NCI-H128 (cell line): ENCODE measurements around the gene ZACN.
"Not testable (repeated sequence)": the region's sequence is repeated elsewhere in the genome, so short reads cannot be mapped to it uniquely, and the experiment has no call there.

ENCODE experiments used
- DNase-seq: peaks from one replicate; lab custom pipeline; 2025; ENCODE audit not compliant: unreplicated experiment; lab: John Stamatoyannopoulos, UW

The ZACN gene

GRCh38 chr17:76053246-76054111 lies 25.5 kb upstream of the ZACN start:
- no peak for DNase-seq

- no peak for DNase-seq
Observed at GRCh38 chr17:76054112-76054476, 24.9 kb upstream of the ZACN start.

GRCh38 chr17:76056882-76057281 lies 22.1 kb upstream of the ZACN start:
- no peak for DNase-seq

DNA sequence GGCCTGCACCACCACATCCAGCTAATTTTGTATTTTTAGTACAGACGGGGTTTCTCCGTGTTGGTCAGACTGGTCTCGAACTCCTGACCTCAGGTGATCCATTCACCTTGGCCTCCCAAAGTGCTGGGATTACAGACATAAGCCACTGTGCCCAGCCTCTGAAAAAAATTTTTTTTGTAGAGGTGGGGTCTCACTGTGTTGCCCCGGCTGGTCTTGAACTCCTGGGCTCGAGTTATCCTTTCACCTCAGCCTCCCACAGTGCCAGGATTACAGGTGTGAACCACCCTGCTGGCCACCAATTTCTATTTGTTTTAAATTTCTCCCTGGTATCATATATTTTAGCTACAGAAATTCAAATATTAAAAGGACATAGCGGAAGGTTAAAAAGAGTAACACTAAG lies 20.7 kb upstream of the ZACN start:
- not testable (repeated sequence) for DNase-seq

DNA sequence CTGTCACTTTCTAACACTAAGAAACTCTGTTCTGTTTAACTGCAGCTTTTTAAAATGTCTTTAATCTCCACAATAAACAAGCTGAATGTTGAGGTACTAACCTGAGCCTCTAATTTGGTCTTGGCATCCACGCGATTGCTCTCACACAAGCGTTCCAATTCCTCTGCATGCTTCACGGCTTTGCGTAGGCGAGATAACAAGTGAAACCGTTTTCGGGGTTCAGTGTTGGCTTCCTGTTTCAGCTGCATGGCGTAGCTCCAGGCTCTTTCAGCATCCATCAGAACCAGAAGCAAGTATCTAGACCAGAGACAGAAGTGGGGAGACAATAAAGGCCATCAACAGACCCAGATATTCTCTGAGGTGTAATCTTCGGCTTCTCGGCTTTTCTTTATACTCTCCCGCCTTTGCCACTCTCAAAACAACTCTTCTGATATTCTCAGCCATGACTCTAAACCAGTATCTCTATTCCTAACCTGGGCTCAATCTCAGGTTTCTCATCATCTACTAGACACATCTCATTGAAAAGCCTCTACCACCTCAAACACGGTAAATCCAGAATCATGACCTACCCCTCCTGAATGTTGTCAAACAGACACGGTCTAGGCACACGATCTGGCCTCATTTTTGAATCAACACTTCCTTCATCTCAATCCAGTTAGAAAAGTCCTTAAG lies 15.0 kb upstream of the ZACN start:
- no peak for DNase-seq

DNA sequence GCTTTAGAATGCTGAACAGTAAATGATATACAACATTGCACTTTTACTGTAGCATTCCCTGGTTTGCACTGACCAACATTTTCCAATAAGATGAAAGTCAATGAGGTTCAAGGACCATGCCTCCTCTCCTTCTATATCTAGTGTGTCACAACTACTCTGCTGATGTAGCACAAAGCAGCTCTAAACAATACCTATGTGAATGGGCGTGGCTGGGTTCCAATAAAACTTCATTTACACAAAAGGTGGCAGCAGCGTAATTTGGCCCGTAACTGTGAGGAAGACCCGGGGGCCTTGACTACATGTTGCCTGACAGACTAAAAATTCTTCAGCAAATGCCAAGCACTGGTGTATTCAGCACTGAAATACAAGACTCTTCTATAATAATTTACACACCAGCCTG lies 13.2 kb upstream of the ZACN start:
- no peak for DNase-seq

GRCh38 chr17:76071531-76072147 lies 7.3 kb upstream of the ZACN start:
- no peak for DNase-seq

DNA sequence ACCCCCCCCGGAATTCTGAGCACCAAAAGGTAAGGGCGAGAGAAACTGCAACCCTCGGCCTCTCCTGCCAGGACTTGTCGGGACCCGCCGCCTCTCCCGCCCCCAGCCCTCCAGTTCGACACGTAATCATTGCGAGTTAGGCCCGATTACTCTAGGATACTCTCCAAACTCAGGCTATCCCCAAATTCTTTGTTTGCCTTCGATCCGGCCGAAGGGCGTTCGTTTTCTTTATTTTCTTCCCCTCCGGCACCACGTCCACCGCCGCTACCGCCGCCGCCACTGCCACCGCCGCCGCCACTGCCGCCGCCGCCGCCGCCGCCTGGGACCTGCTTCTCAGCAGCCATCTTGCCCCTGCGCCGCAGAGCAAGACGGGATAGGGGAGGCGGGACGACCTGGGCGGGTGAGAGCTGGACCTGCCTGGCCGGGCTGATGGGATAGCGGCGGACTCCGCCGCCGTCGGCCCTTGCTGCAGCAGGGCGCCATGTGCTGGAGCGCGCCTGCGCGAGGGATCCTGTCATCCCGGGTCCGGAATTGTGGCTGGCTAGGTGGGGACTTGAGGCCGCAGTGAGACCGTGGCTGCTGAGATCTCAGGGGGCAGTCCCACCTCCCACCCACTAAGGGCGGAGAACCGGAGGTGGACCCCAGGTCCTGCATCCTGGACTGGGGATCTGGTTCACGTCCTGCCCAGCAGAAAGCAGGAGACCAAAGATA lies 6.7 kb upstream of the ZACN start, which contains the start of gene SRP68:
TSS of gene SRP68 (minus strand) at position 370 of the 711 bp plus-strand sequence. CDS start at position 344, 26 bp downstream.
- DNase-seq, result peak; percentile 55

DNA sequence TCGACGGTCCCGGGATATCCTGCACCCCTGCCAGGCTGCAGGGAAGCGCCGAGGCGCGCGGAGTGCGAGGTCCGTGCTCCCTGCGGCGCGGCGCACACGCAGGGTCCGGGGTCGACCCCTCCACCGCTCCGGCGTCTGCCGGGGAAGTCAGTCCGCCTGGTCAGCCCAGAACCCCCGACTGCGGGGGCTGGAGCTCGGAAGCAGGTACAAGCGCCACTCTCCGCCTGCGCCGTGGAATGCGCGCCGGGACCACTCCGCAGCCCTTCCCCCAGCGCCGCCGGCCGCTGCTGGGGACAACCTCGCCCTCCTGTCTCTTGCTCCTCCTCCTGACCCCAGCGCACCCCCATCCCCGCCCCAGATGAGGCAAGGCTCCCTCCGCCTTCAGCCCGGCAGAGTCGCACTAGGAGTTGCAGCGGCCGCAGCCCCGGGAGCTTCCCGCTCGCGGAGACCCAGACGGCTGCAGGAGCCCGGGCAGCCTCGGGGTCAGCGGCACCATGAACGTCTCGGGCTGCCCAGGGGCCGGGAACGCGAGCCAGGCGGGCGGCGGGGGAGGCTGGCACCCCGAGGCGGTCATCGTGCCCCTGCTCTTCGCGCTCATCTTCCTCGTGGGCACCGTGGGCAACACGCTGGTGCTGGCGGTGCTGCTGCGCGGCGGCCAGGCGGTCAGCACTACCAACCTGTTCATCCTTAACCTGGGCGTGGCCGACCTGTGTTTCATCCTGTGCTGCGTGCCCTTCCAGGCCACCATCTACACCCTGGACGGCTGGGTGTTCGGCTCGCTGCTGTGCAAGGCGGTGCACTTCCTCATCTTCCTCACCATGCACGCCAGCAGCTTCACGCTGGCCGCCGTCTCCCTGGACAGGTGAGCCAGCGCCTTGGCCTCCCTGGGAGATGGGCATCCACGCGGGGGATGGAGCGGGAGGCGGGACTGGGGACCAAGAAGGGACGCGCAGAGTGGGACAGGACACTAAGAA lies 4.3 kb upstream of the ZACN start, which contains the start of gene GALR2:
TSS of gene GALR2 (plus strand) at position 392 of the 974 bp plus-strand sequence. CDS start at position 495, 103 bp downstream.
- no peak for DNase-seq

DNA sequence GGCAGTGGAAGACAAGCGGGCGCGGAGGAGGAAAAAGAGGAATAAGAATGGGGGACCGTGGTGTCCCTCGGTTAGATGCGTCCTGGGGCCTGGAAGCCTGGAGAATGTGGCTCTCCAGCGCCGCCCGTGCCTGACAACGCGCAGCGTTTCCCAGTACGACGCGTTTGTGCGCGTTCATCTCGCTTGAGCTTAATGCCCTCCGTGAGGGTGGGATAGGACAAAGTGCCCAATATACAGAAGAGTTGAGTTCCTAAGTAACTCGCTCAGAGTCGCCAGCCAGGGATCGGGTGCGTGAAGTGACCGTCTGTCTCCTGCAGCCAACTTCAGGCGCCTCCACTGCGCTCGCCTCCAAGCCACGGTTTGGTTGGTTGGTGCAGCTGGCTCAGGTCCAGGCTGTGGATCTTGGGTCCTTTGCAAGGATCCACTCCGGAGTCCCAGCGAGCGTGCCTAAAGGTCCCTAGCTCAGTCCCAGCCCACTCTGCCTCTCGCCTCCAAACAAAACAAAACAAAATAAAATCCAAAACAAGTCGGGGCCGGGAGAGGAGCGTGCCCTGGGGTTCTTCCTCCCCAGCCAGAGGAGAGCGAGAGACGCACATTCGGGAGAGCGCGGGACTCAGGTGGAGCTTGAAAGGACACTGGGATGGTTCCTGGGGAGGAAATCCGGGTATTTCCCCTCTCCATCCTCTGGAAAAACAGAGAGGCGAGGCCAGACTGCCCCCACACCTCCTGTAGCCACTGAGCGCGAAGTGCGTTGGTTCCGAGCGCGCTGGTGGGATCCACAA lies 3.4 kb upstream of the ZACN start:
- DNase-seq, result no peak

DNA sequence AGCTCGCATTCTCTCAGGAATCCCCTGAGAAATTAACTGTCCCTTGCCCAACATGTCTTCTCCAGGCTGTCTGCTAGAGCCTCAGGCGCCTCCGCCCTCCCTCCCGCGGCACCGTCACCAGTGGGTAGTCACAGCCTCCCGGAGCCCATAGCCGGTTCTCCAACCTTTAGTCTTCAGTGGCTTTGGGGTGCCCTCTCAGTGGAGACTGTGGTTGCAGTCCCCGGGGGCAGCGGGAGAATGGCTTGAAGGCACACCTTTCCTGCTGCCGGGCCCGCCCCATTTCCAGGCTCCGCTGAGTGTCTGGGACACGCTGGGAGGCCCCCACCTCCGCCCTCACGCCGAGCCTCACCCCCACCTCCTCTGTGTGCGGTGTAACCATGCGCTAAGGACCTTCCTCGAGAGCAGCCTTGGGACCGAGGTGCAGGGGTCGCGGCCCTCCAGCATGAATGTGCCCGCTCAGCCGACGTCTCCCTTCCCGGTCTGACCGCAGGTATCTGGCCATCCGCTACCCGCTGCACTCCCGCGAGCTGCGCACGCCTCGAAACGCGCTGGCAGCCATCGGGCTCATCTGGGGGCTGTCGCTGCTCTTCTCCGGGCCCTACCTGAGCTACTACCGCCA lies 2.7 kb upstream of the ZACN start:
- DNase-seq, result no peak

GRCh38 chr17:76076765-76077583 lies 2.0 kb upstream of the ZACN start:
- DNase-seq, result no peak

- no peak for DNase-seq
Observed at GRCh38 chr17:76077584-76078110, 1.3 kb upstream of the ZACN start.

DNA sequence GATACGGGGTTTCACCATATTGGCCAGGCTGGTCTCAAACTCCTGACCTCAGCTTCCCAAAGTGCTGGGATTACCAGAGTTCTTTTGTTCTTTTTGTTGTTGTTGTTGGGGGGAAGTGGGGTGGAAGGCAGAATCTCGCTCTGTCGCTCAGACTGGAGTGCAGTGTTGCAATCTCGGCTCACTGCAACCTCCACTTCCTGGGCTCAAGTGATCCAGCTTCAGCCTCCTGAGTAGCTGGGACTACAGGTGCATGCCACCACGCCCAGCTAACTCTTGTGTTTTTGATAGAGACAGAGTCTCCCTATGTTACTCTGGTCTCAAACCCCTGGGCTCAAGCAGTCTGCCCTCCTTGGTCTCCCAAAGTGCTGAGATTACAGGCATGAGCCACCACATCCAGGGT lies 612 bp upstream of the ZACN start:
- DNase-seq, result not testable (repeated sequence)

DNA sequence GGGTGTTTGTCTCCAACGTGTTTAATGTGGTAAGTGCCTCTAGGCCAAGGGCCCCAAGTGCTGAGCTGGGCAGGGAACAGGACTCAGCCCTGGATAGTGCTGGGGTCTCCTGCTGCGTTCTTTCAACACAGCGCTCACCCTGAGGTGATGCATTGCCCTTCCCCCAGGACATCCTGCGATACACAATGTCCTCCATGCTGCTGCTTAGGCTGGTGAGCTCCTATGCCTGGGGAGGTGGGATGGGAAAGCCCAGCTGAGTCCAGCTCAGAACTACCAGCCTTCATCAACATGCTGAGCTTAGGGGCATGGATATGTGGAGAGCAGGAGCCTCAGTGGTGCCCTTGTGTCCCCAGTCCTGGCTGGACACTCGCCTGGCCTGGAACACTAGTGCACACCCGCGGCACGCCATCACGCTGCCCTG lies 563 bp downstream of the ZACN start:
- no peak for DNase-seq

DNA sequence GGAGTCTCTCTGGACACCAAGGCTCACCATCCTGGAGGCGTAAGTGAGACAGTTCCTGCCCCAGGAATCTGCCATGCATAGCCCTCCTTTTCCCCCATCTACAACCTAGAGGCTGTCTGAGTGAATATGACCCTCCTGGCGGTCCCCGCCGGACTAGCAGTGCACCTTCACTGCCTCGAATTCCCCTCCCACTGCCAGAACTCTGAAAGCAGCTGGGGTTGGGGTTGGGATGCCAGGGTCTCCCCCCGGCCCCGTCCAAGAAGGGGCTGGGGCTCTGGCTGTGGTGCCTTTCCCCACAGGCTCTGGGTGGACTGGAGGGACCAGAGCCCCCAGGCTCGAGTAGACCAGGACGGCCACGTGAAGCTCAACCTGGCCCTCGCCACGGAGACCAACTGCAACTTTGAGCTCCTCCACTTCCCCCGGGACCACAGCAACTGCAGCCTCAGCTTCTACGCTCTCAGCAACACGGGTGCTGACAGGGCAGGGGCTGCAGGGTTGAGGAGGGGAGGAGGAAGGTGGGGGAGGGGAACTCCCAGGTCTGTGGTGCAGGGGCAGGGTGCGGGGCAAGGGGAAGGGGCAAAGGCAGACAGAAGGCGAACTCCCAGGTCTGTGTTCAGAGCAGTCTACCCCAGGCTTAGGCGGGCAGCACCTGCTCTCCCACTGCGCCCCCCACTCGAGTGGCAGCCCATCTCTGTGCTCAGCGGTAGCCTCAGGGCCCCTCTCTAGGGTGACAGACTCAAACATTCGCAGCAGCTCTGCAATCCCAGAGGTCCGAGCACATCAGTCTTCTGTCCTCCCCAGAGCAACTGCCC lies 1.2 kb downstream of the ZACN start:
- DNase-seq, result no peak

DNA sequence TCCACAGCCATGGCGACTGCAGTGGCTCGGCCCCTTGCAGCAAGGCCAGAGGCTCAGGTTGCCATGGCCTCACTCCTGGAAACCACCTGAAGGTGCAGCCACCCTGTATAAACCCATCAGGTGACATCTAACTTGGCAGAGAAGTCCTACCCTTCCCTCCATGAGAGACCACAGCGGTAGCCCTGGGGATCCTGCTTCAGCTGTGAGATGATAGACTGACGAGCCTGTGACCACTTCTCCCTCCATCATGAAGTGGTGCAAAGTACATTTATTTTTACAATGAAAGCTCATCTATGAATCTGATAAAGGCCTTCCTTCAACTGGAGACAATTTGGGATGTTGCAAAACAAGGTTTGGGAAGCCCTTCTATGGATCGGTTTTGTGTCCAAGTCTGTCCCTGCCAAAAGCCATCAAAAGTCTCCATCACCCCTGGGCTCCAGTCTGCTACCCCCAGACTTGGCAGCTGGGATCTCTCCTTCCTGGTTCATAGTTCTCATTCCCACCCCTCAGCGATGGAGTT lies 1.8 kb downstream of the ZACN start:
- no peak for DNase-seq
